Keratinocyte (primary cell): ENCODE data around the gene DMRTB1. TPM values are rescaled to one million over a fixed set of nuclear protein-coding genes. Genes with fewer than 3 reads are reported as not detected.

Source experiments
- DNase-seq: peaks from one replicate; pipeline ENCODE4 v3.0.0-alpha.2; 2011; ENCODE audit warnings: low read depth, missing footprints, low spot score
- FAIRE-seq: peaks from 2 replicates; lab custom pipeline; 2011; peaks lifted over from hg19 to GRCh38; lab: Jason Lieb, UNC
- H2AFZ ChIP-seq: 2 replicates; pipeline ENCODE4 v1.6.0; 2012; ENCODE audit warnings: low read length, control low read depth, inconsistent platforms; ENCODE audit not compliant: control insufficient read depth
- H3K27ac ChIP-seq: 2 replicates; pipeline ENCODE4 v1.5.1; 2011; ENCODE audit warnings: low read length; ENCODE audit not compliant: control insufficient read depth, insufficient read depth
- H3K27me3 ChIP-seq: 3 replicates; pipeline ENCODE4 v1.6.0; 2011; ENCODE audit warnings: low read length; ENCODE audit not compliant: control insufficient read depth, insufficient read depth; ENCODE audit errors: extremely low read depth
- H3K36me3 ChIP-seq, 2 experiments: 2 replicates in 1 of 2; 3 replicates in 1 of 2; pipeline ENCODE4 v1.5.1; 2011; ENCODE audit warnings: low read length in 2 of 2, mild to moderate bottlenecking in 1 of 2; ENCODE audit not compliant: control insufficient read depth in 2 of 2, insufficient read depth in 2 of 2; ENCODE audit errors: extremely low read depth in 1 of 2
- H3K4me1 ChIP-seq: 3 replicates; pipeline ENCODE4 v1.5.1; 2011; ENCODE audit warnings: low read length; ENCODE audit not compliant: control insufficient read depth, insufficient read depth; ENCODE audit errors: extremely low read depth
- H3K4me2 ChIP-seq: 3 replicates; pipeline ENCODE4 v1.6.0; 2011; ENCODE audit warnings: low read depth, low read length; ENCODE audit not compliant: control insufficient read depth, insufficient read depth; ENCODE audit errors: extremely low read depth
- H3K4me3 ChIP-seq, 3 experiments: fragments of 200-600 bp in 1 of 3; sonication (generic) in 1 of 3; 2 replicates in 2 of 3; 3 replicates in 1 of 3; pipeline ENCODE4 v1.5.1; 2011 to 2016; ENCODE audit warnings: low read length in 3 of 3, mild to moderate bottlenecking in 3 of 3, control low read depth in 2 of 3, inconsistent platforms in 1 of 3, low read depth in 1 of 3, mixed read lengths in 1 of 3, mixed run types in 1 of 3, moderate library complexity in 1 of 3; ENCODE audit not compliant: control insufficient read depth in 2 of 3, insufficient read depth in 2 of 3; ENCODE audit errors: extremely low read depth in 1 of 3
- H3K79me2 ChIP-seq: 2 replicates; pipeline ENCODE4 v1.6.0; 2012; ENCODE audit warnings: low read length; ENCODE audit not compliant: control insufficient read depth, insufficient read depth
- H3K9ac ChIP-seq: 3 replicates; pipeline ENCODE4 v1.6.0; 2011; ENCODE audit warnings: low read length; ENCODE audit not compliant: control insufficient read depth, insufficient read depth; ENCODE audit errors: extremely low read depth
- H3K9me1 ChIP-seq: 3 replicates; pipeline ENCODE4 v1.6.0; 2011; ENCODE audit warnings: low read length; ENCODE audit not compliant: control insufficient read depth, insufficient read depth; ENCODE audit errors: extremely low read depth
- H3K9me3 ChIP-seq: 2 replicates; pipeline ENCODE4 v1.5.1; 2012; ENCODE audit warnings: low read depth, low read length; ENCODE audit not compliant: control insufficient read depth
- H4K20me1 ChIP-seq: 3 replicates; pipeline ENCODE4 v1.6.0; 2011; ENCODE audit warnings: low read length; ENCODE audit not compliant: control insufficient read depth, insufficient read depth; ENCODE audit errors: extremely low read depth
- EZH2 ChIP-seq: IDR thresholded peaks from one replicate; pipeline ENCODE4 v1.6.1; 2012; ENCODE audit warnings: inconsistent platforms, mild to moderate bottlenecking, low read length, moderate library complexity
- dilution Hi-C: fragments of 300-500 bp; cut with MboI; formaldehyde crosslinking; loops from one replicate; pipeline ENCODE4 v1.7.0; 2020; ENCODE audit warnings: low sequenced_read_pairs; ENCODE audit not compliant: extremely low pct_ligation_motif_present
- polyA plus RNA-seq, 5 experiments: library from polyadenylated mRNA; depleted of rRNA in 3 of 5; stranded (reverse) in 3 of 5; stranded (forward) in 1 of 5; unstranded in 1 of 5; fragments of >200 nt; gene quantifications; 1 replicate in 1 of 5; 2 replicates in 3 of 5; 3 replicates in 1 of 5; pipeline versions ENCODE4 v1.2.1 to v1.2.3, GENCODE V29; 2011 to 2012; ENCODE audit warnings: missing spikeins in 2 of 5, low read depth in 1 of 5, low replicate concordance in 1 of 5
- TF ChIP-seq, protein P1 (sequence below), 3 experiments: IDR thresholded peaks in 1 of 3; conservative IDR thresholded peaks in 1 of 3; optimal IDR thresholded peaks in 1 of 3; 2 replicates in 2 of 3; 3 replicates in 1 of 3; pipeline versions ENCODE3 to v1.5.1; 2011; ENCODE audit warnings: low read length in 3 of 3, mild to moderate bottlenecking in 3 of 3, moderate library complexity in 2 of 3, control low read depth in 1 of 3, inconsistent platforms in 1 of 3; ENCODE audit not compliant: insufficient read depth in 2 of 3; ENCODE audit errors: extremely low read depth in 1 of 3

Gene DMRTB1
- polyA plus RNA-seq, 1 donor (not counting 4 experiments of a cell fraction or from before 2014, with no cell fraction given) = not detected

DNA sequence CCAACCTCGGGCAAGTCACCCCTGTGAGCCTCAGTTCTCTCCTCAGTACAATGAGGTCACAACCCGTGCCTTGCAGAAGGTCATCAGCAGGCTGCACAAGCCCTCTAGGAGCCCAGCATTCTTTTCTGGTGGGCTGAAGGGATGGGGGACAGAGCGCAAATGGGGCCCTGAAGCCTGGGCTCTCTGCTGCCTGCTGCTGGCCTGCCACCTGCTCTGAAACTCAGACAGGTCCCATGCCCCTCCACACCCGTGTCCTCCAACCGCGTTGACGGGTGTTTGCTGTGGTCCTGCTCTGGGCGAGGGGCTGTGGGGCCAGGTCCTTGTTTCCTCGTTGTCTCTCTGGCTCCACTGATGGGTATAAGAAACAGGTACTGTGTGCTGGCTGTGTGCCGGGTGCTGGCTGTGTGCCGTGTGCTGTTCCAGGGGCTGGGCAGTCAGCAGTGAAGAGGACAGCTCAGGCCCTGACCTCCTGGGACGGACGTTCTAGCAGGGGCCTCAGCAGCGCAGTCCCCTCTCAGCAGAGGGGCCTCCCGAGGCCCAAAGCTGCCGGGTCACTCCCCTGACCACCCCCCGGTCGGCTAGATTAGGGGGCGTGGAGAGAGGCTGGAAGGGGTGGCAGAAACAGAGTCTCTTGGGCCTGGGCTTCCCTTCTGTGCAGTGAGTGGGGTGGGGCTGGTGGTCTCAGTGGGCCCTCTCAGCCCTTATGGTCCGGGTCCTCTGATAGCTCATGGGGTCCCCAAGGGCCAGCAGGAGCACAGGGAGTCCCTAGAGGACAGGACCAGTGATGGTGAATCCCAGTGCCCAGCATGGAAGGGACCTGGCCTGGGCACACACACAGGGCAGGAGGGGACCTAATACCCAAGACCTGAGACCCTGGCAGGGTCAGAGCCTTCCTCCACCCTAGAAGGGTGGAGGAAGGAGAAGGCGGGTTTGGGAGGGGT is 42.1 kb downstream of the DMRTB1 start:
- FAIRE-seq = no peak
- Histone ChIP-seq H3K36me3 (no peaks in the 10 kb centered on the region), H3K4me2 (no peak overlapping the region), H3K9me1 (no peaks in the 10 kb centered on the region), H3K4me1 (no peaks in the 10 kb centered on the region), H3K27me3 (no peaks in the 10 kb centered on the region), H3K79me2 (no peaks in the 10 kb centered on the region), H3K4me3 (no peak overlapping the region), H3K27ac (no peak overlapping the region), H3K9ac (no peak overlapping the region), H2AFZ (no peak overlapping the region), H4K20me1 (peaks cover 2% of the 10 kb centered on the region), H3K9me3 (no peaks in the 10 kb centered on the region)
- TF ChIP-seq, protein P1, sequence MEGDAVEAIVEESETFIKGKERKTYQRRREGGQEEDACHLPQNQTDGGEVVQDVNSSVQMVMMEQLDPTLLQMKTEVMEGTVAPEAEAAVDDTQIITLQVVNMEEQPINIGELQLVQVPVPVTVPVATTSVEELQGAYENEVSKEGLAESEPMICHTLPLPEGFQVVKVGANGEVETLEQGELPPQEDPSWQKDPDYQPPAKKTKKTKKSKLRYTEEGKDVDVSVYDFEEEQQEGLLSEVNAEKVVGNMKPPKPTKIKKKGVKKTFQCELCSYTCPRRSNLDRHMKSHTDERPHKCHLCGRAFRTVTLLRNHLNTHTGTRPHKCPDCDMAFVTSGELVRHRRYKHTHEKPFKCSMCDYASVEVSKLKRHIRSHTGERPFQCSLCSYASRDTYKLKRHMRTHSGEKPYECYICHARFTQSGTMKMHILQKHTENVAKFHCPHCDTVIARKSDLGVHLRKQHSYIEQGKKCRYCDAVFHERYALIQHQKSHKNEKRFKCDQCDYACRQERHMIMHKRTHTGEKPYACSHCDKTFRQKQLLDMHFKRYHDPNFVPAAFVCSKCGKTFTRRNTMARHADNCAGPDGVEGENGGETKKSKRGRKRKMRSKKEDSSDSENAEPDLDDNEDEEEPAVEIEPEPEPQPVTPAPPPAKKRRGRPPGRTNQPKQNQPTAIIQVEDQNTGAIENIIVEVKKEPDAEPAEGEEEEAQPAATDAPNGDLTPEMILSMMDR (optimal IDR thresholded peaks at IDR 0.05 in 1 of 3, IDR thresholded peaks at IDR 0.05 in 1 of 3, conservative IDR thresholded peaks at IDR 0.05 in 1 of 3; ENCODE audit: extremely low read depth in 1 of 3, insufficient read depth in 2 of 3, low read length in 3 of 3) = no peak
- no peak for TF ChIP-seq EZH2
- no peak for DNase-seq
- dilution Hi-C loops = no loop called here

DNA sequence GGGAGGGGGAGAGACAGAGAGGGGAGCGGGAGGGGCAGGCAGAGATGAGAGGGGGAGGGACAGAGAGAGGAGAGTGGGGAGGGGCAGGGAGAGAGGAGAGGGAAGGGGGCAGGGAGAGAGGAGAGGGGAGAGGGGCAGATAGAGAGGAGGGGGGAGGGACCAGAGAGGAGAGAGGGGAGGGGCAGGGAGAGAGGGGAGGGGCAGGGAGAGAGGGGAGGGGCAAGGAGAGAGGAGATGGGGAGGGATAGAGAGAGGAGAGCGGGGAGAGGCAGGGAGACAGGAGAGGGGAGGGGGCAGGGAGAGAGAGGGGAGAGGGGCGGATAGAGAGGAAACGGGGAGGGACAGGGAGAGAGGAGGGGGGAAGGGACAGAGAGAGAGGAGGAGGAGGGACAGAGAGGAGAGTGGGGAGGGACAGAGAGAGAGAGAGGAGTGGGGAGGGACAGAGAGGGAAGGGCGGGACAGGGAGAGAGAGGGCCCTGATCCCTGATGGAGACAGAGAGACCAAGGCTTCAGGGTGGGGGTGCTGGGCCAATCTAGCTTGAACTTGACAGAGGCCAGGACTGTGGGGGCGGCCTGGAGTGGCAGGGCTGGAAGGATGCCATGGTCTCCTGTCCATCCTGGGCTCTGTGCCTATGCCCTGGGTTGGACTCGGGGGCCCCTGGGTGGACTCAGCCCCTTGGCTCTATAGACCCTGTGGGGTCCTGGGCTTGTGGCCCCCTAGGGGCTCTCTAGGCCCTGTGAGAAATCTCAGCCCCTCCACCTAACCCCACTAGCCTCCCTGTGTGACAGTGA is 43.6 kb downstream of the DMRTB1 start:
- Histone ChIP-seq H3K27me3 (peaks cover under 1% of the 10 kb centered on the region), H3K4me1 (no peaks in the 10 kb centered on the region), H3K4me3 (no peak overlapping the region), H3K9ac (no peak overlapping the region), H3K9me1 (no peaks in the 10 kb centered on the region), H2AFZ (no peak overlapping the region), H3K4me2 (no peak overlapping the region), H3K9me3 (no peaks in the 10 kb centered on the region), H3K36me3 (no peaks in the 10 kb centered on the region), H3K27ac (no peak overlapping the region), H4K20me1 (peaks cover 2% of the 10 kb centered on the region), H3K79me2 (no peaks in the 10 kb centered on the region)
- TF ChIP-seq, protein P1 (optimal IDR thresholded peaks at IDR 0.05 in 1 of 3, IDR thresholded peaks at IDR 0.05 in 1 of 3, conservative IDR thresholded peaks at IDR 0.05 in 1 of 3; ENCODE audit: extremely low read depth in 1 of 3, insufficient read depth in 2 of 3, low read length in 3 of 3) = no peak
- TF ChIP-seq EZH2 = no peak
- dilution Hi-C loops = no loop called here
- DNase-seq = no peak
- no peak for FAIRE-seq
